Neural cell (in vitro differentiated cells): ENCODE results near the gene OR1S1. TPM values are rescaled to one million over a fixed set of nuclear protein-coding genes. Genes with fewer than 3 reads are reported as not detected.

Source experiments
- H2AFZ ChIP-seq: fragments of 200-600, 300-800 bp; sonication (generic), shearing (Covaris generic); 2 replicates; pipeline ENCODE4 v1.6.0; 2014; ENCODE audit warnings: low read depth, mild to moderate bottlenecking, antibody characterized with exemption, low read length, moderate library complexity
- H3F3A ChIP-seq: fragments of 200-600 bp; shearing (Covaris generic); 2 replicates; pipeline ENCODE4 v1.6.1; 2016; ENCODE audit warnings: mild to moderate bottlenecking, moderate library complexity, mixed read lengths, antibody characterized with exemption, low read length; ENCODE audit not compliant: insufficient read depth, poor library complexity, severe bottlenecking
- H3K27ac ChIP-seq: fragments of 200-600, 300-800 bp; sonication (generic), shearing (Covaris generic); 2 replicates; pipeline ENCODE4 v1.5.1; 2014; ENCODE audit warnings: mild to moderate bottlenecking, low read length, moderate library complexity
- H3K27me3 ChIP-seq: fragments of 300-800, 200-600 bp; sonication (generic), shearing (Covaris generic); 2 replicates; pipeline ENCODE4 v1.6.0; 2014; ENCODE audit warnings: mild to moderate bottlenecking, low read depth, low read length, moderate library complexity; ENCODE audit not compliant: insufficient read depth
- H3K36me3 ChIP-seq: fragments of 300-800, 200-600 bp; sonication (generic), shearing (Covaris generic); 2 replicates; pipeline ENCODE4 v1.5.1; 2014; ENCODE audit warnings: mild to moderate bottlenecking, antibody characterized with exemption, low read length, moderate library complexity; ENCODE audit not compliant: insufficient read depth
- H3K4me2 ChIP-seq: fragments of 300-800, 200-600 bp; sonication (generic), shearing (Covaris generic); 2 replicates; pipeline ENCODE4 v1.6.0; 2014; ENCODE audit warnings: mild to moderate bottlenecking, low read length
- H3K4me3 ChIP-seq: fragments of 300-800, 200-600 bp; sonication (generic), shearing (Covaris generic); 2 replicates; pipeline ENCODE4 v1.5.1; 2014; ENCODE audit warnings: mild to moderate bottlenecking, low read length, moderate library complexity
- H3K79me2 ChIP-seq: fragments of 200-600 bp; shearing (Covaris generic); replicated peaks from 2 replicates; pipeline ENCODE4 v1.6.0; 2014; ENCODE audit warnings: mild to moderate bottlenecking, low read length, moderate library complexity; ENCODE audit not compliant: insufficient read depth
- H3K9ac ChIP-seq: fragments of 300-800, 200-600 bp; sonication (generic), shearing (Covaris generic); 2 replicates; pipeline ENCODE4 v1.6.1; 2016; ENCODE audit warnings: mild to moderate bottlenecking, low read length, mixed read lengths
- H3K9me2 ChIP-seq: fragments of 200-600 bp; shearing (Covaris generic); 2 replicates; pipeline ENCODE4 v1.6.1; 2016; ENCODE audit warnings: mild to moderate bottlenecking, low read length, mixed read lengths; ENCODE audit not compliant: insufficient read depth
- H3K9me3 ChIP-seq: fragments of 200-600, 300-800 bp; sonication (generic), shearing (Covaris generic); 2 replicates; pipeline ENCODE4 v1.6.1; 2016; ENCODE audit warnings: mild to moderate bottlenecking, mixed run types, low read length, moderate library complexity, mixed read lengths
- H4K20me1 ChIP-seq: fragments of 200-600 bp; shearing (Covaris generic); 2 replicates; pipeline ENCODE4 v1.6.1; 2016; ENCODE audit warnings: mild to moderate bottlenecking, mixed run types; ENCODE audit not compliant: insufficient read depth
- CTCF ChIP-seq: fragments of 450-650 bp; IDR thresholded peaks from 2 replicates; pipeline ENCODE4 v1.5.1; 2014; ENCODE audit warnings: antibody characterized with exemption, mild to moderate bottlenecking, moderate library complexity; ENCODE audit not compliant: poor library complexity, severe bottlenecking
- EP300 ChIP-seq: fragments of 450-650 bp; conservative IDR thresholded peaks from 2 replicates; pipeline ENCODE4 v1.6.1; 2014; ENCODE audit warnings: antibody characterized with exemption, mild to moderate bottlenecking, moderate library complexity; ENCODE audit not compliant: poor library complexity, severe bottlenecking
- EZH2 ChIP-seq: fragments of 200-600, 300-800 bp; shearing (Covaris generic), sonication (generic); IDR thresholded peaks from 2 replicates; pipeline ENCODE4 v1.6.1; 2014; ENCODE audit warnings: antibody characterized with exemption, low read length, borderline replicate concordance, mild to moderate bottlenecking; ENCODE audit not compliant: insufficient read depth, poor library complexity, severe bottlenecking
- MXI1 ChIP-seq: fragments of 450-650 bp; conservative IDR thresholded peaks from 2 replicates; pipeline ENCODE4 v1.6.1; 2014; ENCODE audit warnings: antibody characterized with exemption, mild to moderate bottlenecking; ENCODE audit not compliant: poor library complexity, severe bottlenecking
- POLR2AphosphoS5 ChIP-seq: IDR thresholded peaks from 2 replicates; pipeline ENCODE4 v1.6.1; 2012
- RAD21 ChIP-seq: fragments of 450-650 bp; conservative IDR thresholded peaks from 2 replicates; pipeline ENCODE4 v1.6.1; 2014; ENCODE audit warnings: antibody characterized with exemption, mild to moderate bottlenecking, moderate library complexity
- REST ChIP-seq: IDR thresholded peaks from 2 replicates; pipeline ENCODE4 v1.6.1; 2012; ENCODE audit warnings: borderline replicate concordance
- SMC3 ChIP-seq: fragments of 450-650 bp; conservative IDR thresholded peaks from 2 replicates; pipeline ENCODE4 v1.6.1; 2014; ENCODE audit warnings: antibody characterized with exemption, mild to moderate bottlenecking, moderate library complexity; ENCODE audit not compliant: poor library complexity
- TAF1 ChIP-seq: IDR thresholded peaks from 2 replicates; pipeline ENCODE4 v1.6.1; 2012; ENCODE audit warnings: low read depth
- polyA plus RNA-seq: library from polyadenylated mRNA; depleted of rRNA; stranded (reverse); fragments of >200 nt; gene quantifications from 2 replicates; pipeline ENCODE4 v1.2.3, GENCODE V29; 2014

Gene OR1S1
- polyA plus RNA-seq, 1 donor from 2014 or later, result not detected

GRCh38 chr11:58222721-58223120 lies 10.2 kb downstream of the OR1S1 start:
- TF ChIP-seq REST (no peak), CTCF (no peak), POLR2AphosphoS5 (no peak), EP300 (no peak)
- no peaks in the 10 kb centered on the region for H3K79me2 ChIP-seq
- no peaks in the 10 kb centered on the region for H3K27me3 ChIP-seq
- H3K27ac ChIP-seq, result no peak overlapping the region
- H3K9me3 ChIP-seq, result no peaks in the 10 kb centered on the region
- no peak overlapping the region for H3K9ac ChIP-seq
- H3F3A ChIP-seq, result no peaks in the 10 kb centered on the region
- H2AFZ ChIP-seq, result no peak overlapping the region
- H3K4me3 ChIP-seq, result no peak overlapping the region
- no peaks in the 10 kb centered on the region for H3K9me2 ChIP-seq
- no peaks in the 10 kb centered on the region for H3K36me3 ChIP-seq
- no peak overlapping the region for H3K4me2 ChIP-seq
- H4K20me1 ChIP-seq, result no peaks in the 10 kb centered on the region

- Histone ChIP-seq H3K4me2 (no peak overlapping the region), H3K79me2 (no peaks in the 10 kb centered on the region), H3K4me3 (no peak overlapping the region), H3F3A (no peaks in the 10 kb centered on the region), H3K27me3 (no peaks in the 10 kb centered on the region), H3K9ac (no peak overlapping the region), H3K27ac (no peak overlapping the region), H3K36me3 (no peaks in the 10 kb centered on the region), H2AFZ (no peak overlapping the region), H4K20me1 (no peaks in the 10 kb centered on the region), H3K9me2 (no peaks in the 10 kb centered on the region), H3K9me3 (no peaks in the 10 kb centered on the region)
- TF ChIP-seq TAF1, result no peak
- TF ChIP-seq SMC3, result no peak
- TF ChIP-seq EZH2, result no peak
- TF ChIP-seq RAD21, result no peak
- no peak for TF ChIP-seq CTCF
- no peak for TF ChIP-seq REST
- no peak for TF ChIP-seq MXI1
- no peak for TF ChIP-seq POLR2AphosphoS5
- no peak for TF ChIP-seq EP300
Observed at GRCh38 chr11:58227956-58228615, 15.6 kb downstream of the OR1S1 start.
